Measurements from ENCODE around the gene PPP4R3B.

- no peak for TF ChIP-seq CTCF (IDR thresholded peaks at IDR 0.05)
- TF ChIP-seq EZH2 (IDR thresholded peaks at IDR 0.05; ENCODE audit: borderline replicate concordance, insufficient read depth, low read depth, low read length, poor library complexity, severe bottlenecking): no peak
Measured at GRCh38 chr2:55628931-55629330, 11.5 kb upstream of the PPP4R3B start.

Measured in B cell (primary cell).